ENCODE data around the gene TEKT3. TPM values are rescaled to one million over a fixed set of nuclear protein-coding genes. Genes with fewer than 3 reads are reported as not detected.

TEKT3 gene
- total and polyA plus RNA-seq, 7 donors, result 0.05 to 0.97 (median 0.38) TPM; not detected in 3

GRCh38 chr17:15354256-15354655, 12.9 kb upstream of the TEKT3 start:
- H3K36me3 ChIP-seq (ENCODE audit: insufficient read depth in 1 of 2, low read depth in 1 of 2), result no peaks in the 10 kb centered on the region
- ATAC-seq (no peak), DNase-seq (no peak)
- no peak overlapping the region for H3K27ac ChIP-seq
- no peak overlapping the region for H3K4me3 ChIP-seq
- H3K4me1 ChIP-seq, result peaks cover 19% of the 10 kb centered on the region
- no peaks in the 10 kb centered on the region for H3K27me3 ChIP-seq (ENCODE audit: insufficient read depth in 3 of 3, low read length in 2 of 3)
- intact Hi-C loops (cut with DNase I), result no loop called here
- WGBS, 3 donors, result 79 to 95% (median 89%) methylated on average over 3 of the region's 3 CpGs
- H3K9me3 ChIP-seq, result no peaks in the 10 kb centered on the region
- TF ChIP-seq CTCF (IDR thresholded peaks at IDR 0.05), result no peak

GRCh38 chr17:15351925-15352324, 10.5 kb upstream of the TEKT3 start:
- ATAC-seq (peak; percentile 95 to 98 (median 98)), DNase-seq (no peak)
- H3K9me3 ChIP-seq, result no peaks in the 10 kb centered on the region
- no peak overlapping the region for H3K4me3 ChIP-seq
- H3K27me3 ChIP-seq (ENCODE audit: insufficient read depth in 3 of 3, low read length in 2 of 3), result no peaks in the 10 kb centered on the region
- intact Hi-C loops (cut with DNase I), result no loop called here
- 18 to 33% (median 20%) methylated on average over 3 of the region's 3 CpGs for WGBS, 3 donors
- H3K27ac ChIP-seq, result peak overlapping the region; percentile 56
- no peak for TF ChIP-seq CTCF (IDR thresholded peaks at IDR 0.05)
- H3K36me3 ChIP-seq (ENCODE audit: insufficient read depth in 1 of 2, low read depth in 1 of 2), result no peaks in the 10 kb centered on the region
- peaks cover 19% of the 10 kb centered on the region for H3K4me1 ChIP-seq

GRCh38 chr17:15351478-15351840, 10.1 kb upstream of the TEKT3 start:
- peak in 3 of 4 donors; percentile 6 to 35 (median 26) for ATAC-seq
- peak overlapping the region; percentile 49 for H3K27ac ChIP-seq
- TF ChIP-seq CTCF (IDR thresholded peaks at IDR 0.05), result no peak
- H3K36me3 ChIP-seq (ENCODE audit: insufficient read depth in 1 of 2, low read depth in 1 of 2), result no peaks in the 10 kb centered on the region
- H3K9me3 ChIP-seq, result no peaks in the 10 kb centered on the region
- no peaks in the 10 kb centered on the region for H3K27me3 ChIP-seq (ENCODE audit: insufficient read depth in 3 of 3, low read length in 2 of 3)
- no peak overlapping the region for H3K4me3 ChIP-seq
- intact Hi-C loops (cut with DNase I), result no loop called here
- WGBS, 3 donors, result 48 to 72% (median 56%) methylated on average over 4 of the region's 4 CpGs
- no peak for DNase-seq
- H3K4me1 ChIP-seq, result peaks cover 19% of the 10 kb centered on the region

- TF ChIP-seq CTCF (IDR thresholded peaks at IDR 0.05), result no peak
- intact Hi-C loops (cut with DNase I), result no loop called here
- H3K4me1 ChIP-seq, result peaks cover 19% of the 10 kb centered on the region
- peak overlapping the region; percentile 49 for H3K27ac ChIP-seq
- 50 to 69% (median 55%) methylated on average over 10 of the region's 10 CpGs for WGBS, 3 donors
- H3K9me3 ChIP-seq, result no peaks in the 10 kb centered on the region
- H3K36me3 ChIP-seq (ENCODE audit: insufficient read depth in 1 of 2, low read depth in 1 of 2), result no peaks in the 10 kb centered on the region
- H3K27me3 ChIP-seq (ENCODE audit: insufficient read depth in 3 of 3, low read length in 2 of 3), result no peaks in the 10 kb centered on the region
- H3K4me3 ChIP-seq, result no peak overlapping the region
- DNase-seq, result no peak
- ATAC-seq, result peak; percentile 46 to 63 (median 58)
Observed at GRCh38 chr17:15350777-15351477, 9.5 kb upstream of the TEKT3 start.

- TF ChIP-seq CTCF (IDR thresholded peaks at IDR 0.05), result no peak
- intact Hi-C loops (cut with DNase I), result loop anchor here in 1 of 2 donors (10.0 kb wide), 1 partner anchor 84 kb away; the partner anchor contains the start of gene PMP22
- Histone ChIP-seq H3K4me1 (peaks cover 19% of the 10 kb centered on the region), H3K27me3 (ENCODE audit: insufficient read depth in 3 of 3, low read length in 2 of 3) (no peaks in the 10 kb centered on the region), H3K27ac (no peak overlapping the region), H3K9me3 (no peaks in the 10 kb centered on the region), H3K36me3 (ENCODE audit: insufficient read depth in 1 of 2, low read depth in 1 of 2) (no peaks in the 10 kb centered on the region), H3K4me3 (no peak overlapping the region)
- DNase-seq (no peak), ATAC-seq (no peak)
- 67 to 71% (median 69%) methylated on average over 2 of the region's 2 CpGs for WGBS, 3 donors
Observed at GRCh38 chr17:15349119-15349518, 7.7 kb upstream of the TEKT3 start.
